Effector memory CD8-positive, alpha-beta T cell (primary cell): Measurements from ENCODE around the gene SMIM35.
"Not testable (repeated sequence)": the region's sequence is repeated elsewhere in the genome, so short reads cannot be mapped to it uniquely, and the experiment has no call there.

ENCODE experiments used
- ATAC-seq: fragments of 150-1000 bp; cut with Tn5 transposase; replicated peaks from 2 replicates; pipeline ENCODE4 v1.10.0; 2021; ENCODE audit warnings: mild to moderate bottlenecking, moderate library complexity
- DNase-seq, 3 experiments: peaks; one replicate each; pipeline ENCODE4 v3.0.0; 2021
- H3K27ac Mint-ChIP-seq, 2 donors: one replicate each; pipeline ENCODE4 v1.8.0; 2022; ENCODE audit warnings: mild to moderate bottlenecking in 2 of 2, mixed read lengths in 2 of 2, moderate library complexity in 2 of 2
- H3K27me3 Mint-ChIP-seq, 2 donors: one replicate each; pipeline ENCODE4 v1.8.0; 2022; ENCODE audit warnings: mixed read lengths in 2 of 2
- H3K36me3 Mint-ChIP-seq: one replicate; pipeline ENCODE4 v1.8.0; 2022; ENCODE audit warnings: mild to moderate bottlenecking, moderate library complexity, mixed read lengths; ENCODE audit not compliant: insufficient read depth
- H3K4me1 Mint-ChIP-seq, 2 donors: one replicate each; pipeline ENCODE4 v1.8.0; 2022; ENCODE audit warnings: low read depth in 2 of 2, mixed read lengths in 2 of 2
- H3K4me3 Mint-ChIP-seq, 2 donors: one replicate each; pipeline ENCODE4 v1.8.0; 2022; ENCODE audit warnings: mild to moderate bottlenecking in 2 of 2, mixed read lengths in 2 of 2, moderate library complexity in 2 of 2
- H3K9me3 Mint-ChIP-seq, 2 donors: one replicate each; pipeline ENCODE4 v1.8.0; 2022; ENCODE audit warnings: mixed read lengths in 2 of 2

The SMIM35 gene

DNA sequence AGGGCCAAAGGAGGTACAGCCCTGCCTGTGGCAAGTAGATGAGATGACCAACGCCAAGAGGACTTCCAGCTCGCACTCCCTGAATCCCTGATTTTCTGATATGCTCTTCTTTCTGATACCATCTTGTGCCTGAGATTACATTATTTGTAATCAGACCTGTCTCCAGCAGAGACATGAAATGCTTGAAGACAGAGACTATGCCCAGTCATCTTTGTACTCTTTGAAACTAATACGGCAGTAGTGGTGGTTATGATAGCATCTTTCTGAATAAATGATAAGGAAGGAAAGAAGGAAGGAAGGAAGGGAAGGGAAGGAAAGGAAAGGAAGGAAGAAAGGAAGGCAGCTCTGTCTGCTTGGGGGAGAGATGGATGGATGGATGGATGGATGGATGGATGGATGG lies 72.7 kb downstream of the SMIM35 start:
- peaks cover 8 to 22% of the 10 kb centered on the region in 2 donors for H3K9me3 Mint-ChIP-seq
- peak overlapping the region; percentile 72 to 91 for H3K27ac Mint-ChIP-seq
- DNase-seq (no peak), ATAC-seq (no peak)
- H3K4me1 Mint-ChIP-seq: peaks cover 75 to 82% of the 10 kb centered on the region in 2 donors
- no peaks in the 10 kb centered on the region for H3K27me3 Mint-ChIP-seq
- H3K36me3 Mint-ChIP-seq: peaks cover 7% of the 10 kb centered on the region
- peak overlapping the region; percentile 8 to 87 for H3K4me3 Mint-ChIP-seq

DNA sequence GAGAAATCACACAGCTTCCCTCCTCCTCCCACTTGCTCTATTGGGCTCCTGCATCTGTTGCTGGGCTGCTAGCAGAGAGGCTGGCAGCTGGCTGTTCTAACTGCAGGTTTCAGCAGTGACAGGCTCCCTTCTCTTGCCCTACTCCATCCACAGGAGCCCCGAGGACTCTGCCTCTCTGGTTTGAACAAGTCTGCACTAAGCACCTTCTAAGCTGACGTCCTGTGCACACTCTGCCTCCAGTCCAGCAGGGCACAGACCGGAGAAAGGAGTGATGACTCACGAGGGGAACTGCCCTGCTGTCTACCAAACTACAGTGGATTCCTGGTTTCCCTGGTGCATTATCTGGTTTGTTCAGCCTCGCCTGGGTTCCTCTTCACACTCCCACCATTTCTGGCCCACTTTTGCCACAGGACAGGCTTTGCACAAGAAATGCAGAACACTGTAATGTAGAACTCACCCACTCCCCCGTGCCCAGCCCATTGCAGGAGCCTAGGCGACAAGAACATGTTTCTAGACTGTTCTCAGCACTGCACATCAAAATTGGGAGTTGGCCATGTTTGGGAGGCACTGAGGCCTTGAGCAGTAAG lies 74.6 kb downstream of the SMIM35 start:
- H3K36me3 Mint-ChIP-seq: peaks cover 15% of the 10 kb centered on the region
- H3K4me3 Mint-ChIP-seq: peak overlapping the region; percentile 35 to 68
- H3K27me3 Mint-ChIP-seq: no peaks in the 10 kb centered on the region
- no peak for DNase-seq
- peaks cover 0 to 9% of the 10 kb centered on the region in 2 donors for H3K9me3 Mint-ChIP-seq
- H3K27ac Mint-ChIP-seq: peak overlapping the region; percentile 72 to 91
- H3K4me1 Mint-ChIP-seq: peaks cover 86 to 87% of the 10 kb centered on the region in 2 donors
- peak; percentile 24 for ATAC-seq

DNA sequence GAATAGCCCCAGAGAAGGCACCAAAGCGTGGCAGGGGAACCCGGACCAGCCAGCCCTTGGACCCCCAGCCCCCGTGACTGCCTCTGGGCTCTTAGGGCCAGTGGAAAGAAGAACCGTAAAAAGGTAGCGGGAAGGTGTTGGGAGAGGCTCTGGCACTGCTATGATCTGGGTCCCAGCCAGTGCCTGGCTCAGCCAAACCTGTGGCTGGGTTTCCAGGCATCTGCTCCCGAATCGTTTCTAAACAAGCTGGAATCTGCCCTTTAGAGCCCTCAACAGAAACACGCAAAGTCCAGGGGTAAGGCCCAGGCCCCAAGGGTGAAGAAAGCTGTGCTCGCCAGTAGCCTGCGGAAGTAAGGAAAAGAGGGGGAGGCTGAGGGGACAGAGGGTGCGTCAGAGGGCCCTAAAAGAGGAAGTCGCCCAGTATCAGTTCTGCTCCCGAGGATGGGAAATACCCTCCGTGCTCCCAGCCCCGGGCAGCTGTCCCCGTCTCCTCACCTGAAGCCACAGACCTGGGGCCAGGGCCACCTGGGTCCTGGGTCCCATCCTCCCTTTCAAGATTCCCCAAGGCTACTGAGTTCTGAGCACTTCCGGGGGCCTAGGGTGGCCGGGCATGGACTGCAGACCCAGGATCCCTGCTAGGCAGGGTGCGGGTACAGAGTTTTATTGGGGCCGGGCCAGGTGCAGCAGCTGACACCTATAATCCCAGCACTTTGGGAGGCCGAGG lies 75.9 kb downstream of the SMIM35 start:
- H3K27ac Mint-ChIP-seq: peak overlapping the region; percentile 90 to 91
- DNase-seq (no peak), ATAC-seq (no peak)

DNA sequence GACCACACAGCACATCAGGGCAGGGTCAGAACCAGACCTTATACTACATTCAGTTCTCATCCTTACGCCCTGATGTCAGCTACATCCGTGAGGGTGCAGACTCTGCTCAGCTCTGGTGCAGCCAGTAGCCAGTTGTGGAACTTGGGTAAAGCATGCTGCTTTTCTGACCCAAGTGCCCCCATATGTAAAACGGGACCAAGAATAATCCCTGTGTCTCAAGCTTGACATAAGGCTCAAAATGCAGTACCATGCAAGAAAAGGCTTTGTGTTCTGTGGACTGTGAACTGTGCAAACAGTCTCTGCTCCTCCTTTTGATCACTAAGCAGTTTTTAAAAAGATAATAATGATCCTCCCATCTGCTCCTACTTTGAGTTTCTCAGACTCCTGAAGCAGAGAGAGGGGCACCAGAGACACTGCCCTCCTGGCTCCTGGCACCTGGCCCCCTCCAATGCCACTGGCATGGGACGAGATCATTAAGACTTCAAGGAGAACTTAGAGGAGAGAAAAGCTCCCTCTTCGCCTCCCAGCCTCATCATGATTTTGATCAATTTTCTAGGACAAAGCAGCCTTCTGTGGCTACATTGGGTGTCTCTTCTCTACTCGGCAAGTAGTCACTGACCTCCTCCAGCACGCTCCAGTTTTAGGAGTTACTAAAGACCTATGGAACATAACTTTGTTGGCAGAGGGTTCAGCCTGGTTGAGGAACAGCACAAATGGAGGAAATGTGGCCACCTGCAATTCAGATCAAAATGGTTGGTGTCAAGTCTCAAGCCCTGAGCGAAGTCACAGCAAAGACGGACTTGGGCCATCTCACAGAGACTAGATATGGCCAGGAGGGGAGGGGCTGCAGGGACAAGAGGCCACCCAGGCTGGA lies 76.7 kb downstream of the SMIM35 start:
- Mint-ChIP-seq H3K4me1 (peaks cover 84 to 86% of the 10 kb centered on the region in 2 donors), H3K36me3 (peaks cover 11% of the 10 kb centered on the region), H3K27me3 (no peaks in the 10 kb centered on the region), H3K4me3 (peak overlapping the region; percentile 36 to 52), H3K27ac (peak overlapping the region; percentile 90 to 91), H3K9me3 (peaks cover 0 to 7% of the 10 kb centered on the region in 2 donors)
- ATAC-seq (no peak), DNase-seq (no peak)

More for the DNA sequence above, 75.9 kb downstream of the SMIM35 start:
- Mint-ChIP-seq H3K4me3 (peak overlapping the region in 1 of 2 donors; percentile 43), H3K27me3 (no peaks in the 10 kb centered on the region), H3K36me3 (peaks cover 15% of the 10 kb centered on the region), H3K9me3 (peaks cover 0 to 7% of the 10 kb centered on the region in 2 donors), H3K4me1 (peaks cover 84 to 86% of the 10 kb centered on the region in 2 donors)

DNA sequence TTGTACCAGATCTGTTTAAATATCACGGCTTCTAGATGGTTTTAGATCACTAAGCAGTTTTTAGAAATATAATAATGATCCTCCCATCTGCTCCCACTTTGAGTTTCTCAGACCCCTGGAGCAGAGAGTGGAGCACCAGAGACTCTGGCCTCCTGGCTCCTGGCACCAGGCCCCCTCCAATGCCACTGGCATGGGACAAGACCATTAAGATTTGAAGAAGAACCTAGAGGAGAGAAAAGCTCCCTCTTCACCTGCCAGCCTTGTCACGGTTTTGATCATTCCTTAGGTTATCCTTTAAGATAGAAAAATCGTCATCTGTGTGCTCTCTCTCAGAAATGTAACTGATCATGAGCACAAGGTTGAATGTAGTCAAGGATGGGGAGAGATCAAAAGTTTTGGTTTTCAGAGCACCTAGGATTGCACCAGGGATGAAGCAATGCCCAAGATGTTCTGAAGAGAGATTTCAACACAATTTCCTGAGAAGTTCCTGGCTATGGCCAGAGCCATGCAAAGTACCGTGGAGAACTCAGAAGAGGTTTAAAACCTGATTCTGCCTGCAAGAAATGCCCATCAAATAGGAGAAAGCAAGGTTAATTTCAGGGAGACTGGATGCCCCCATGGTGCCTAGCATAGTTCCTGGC lies 78.4 kb downstream of the SMIM35 start:
- Mint-ChIP-seq H3K36me3 (peaks cover 11% of the 10 kb centered on the region), H3K4me3 (peak overlapping the region; percentile 76 to 83), H3K27ac (peak overlapping the region; percentile 90 to 95), H3K9me3 (peaks cover 0 to 4% of the 10 kb centered on the region in 2 donors), H3K27me3 (no peaks in the 10 kb centered on the region), H3K4me1 (peaks cover 85 to 90% of the 10 kb centered on the region in 2 donors)
- DNase-seq (no peak), ATAC-seq (no peak)

DNA sequence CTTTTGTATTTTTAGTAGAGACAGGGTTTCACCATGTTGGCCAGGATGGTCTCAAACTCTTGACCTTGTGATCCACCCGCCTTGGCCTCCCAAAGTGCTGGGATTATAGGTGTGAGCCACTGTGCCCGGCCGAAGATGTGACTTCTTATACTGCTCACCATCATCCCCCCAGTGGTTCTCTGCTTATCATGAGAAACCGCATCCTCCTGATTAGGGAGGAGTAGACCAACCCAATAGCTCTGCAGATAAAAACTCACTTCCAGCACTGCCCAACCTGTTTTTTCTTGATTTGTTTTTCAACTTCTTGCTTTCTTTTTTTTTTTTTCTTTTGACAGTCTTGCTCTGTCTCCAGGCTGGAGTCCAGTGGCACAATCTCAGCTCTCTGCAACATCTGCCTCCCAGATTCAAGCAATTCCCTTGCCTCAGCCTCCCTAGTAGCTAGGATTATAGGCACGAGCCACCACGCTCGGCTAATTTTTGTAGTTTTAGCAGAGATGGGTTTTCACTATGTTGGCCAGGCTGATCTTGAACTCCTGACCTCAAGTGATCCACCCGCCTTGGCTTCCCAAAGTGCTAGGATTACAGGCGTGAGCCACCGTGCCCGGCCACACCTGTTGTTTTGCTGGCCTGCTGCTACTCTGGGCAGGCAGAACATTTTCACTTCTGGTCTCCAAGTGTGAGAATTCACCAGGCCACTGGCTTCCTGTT lies 79.0 kb downstream of the SMIM35 start:
- H3K36me3 Mint-ChIP-seq: peaks cover 16% of the 10 kb centered on the region
- H3K4me1 Mint-ChIP-seq: peaks cover 86 to 91% of the 10 kb centered on the region in 2 donors
- peak overlapping the region; percentile 90 to 95 for H3K27ac Mint-ChIP-seq
- ATAC-seq: peak; percentile 79
- DNase-seq: peak in 2 of 3 experiments; percentile 40 to 47
- peak overlapping the region; percentile 76 to 83 for H3K4me3 Mint-ChIP-seq
- H3K9me3 Mint-ChIP-seq, H3K27me3 Mint-ChIP-seq: not testable (repeated sequence)

DNA sequence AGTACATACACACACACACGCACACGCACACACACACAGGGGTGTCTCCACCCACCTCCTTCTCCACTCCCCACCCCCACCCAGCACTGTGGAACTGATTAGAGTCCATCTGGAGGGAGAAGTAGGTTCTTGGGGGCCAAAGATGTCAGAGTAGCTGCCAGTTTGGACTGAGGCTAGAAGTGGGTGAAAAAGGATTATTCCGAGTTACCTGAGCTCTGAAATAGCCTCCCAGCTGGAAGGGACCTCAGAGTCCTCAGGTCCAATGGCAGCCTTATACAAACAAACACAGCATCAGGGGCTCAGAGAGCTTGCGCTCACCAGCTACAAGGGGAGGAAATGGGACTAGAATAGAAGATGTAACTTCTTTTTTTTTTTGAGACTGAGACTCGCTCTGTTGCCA lies 79.7 kb downstream of the SMIM35 start:
- DNase-seq: no peak
- Mint-ChIP-seq H3K27me3 (no peaks in the 10 kb centered on the region), H3K36me3 (peaks cover 20% of the 10 kb centered on the region), H3K4me3 (peak overlapping the region; percentile 76 to 83), H3K4me1 (peaks cover 86 to 92% of the 10 kb centered on the region in 2 donors), H3K27ac (peak overlapping the region; percentile 90 to 95), H3K9me3 (peaks cover 0 to 4% of the 10 kb centered on the region in 2 donors)
- ATAC-seq: peak; percentile 13

DNA sequence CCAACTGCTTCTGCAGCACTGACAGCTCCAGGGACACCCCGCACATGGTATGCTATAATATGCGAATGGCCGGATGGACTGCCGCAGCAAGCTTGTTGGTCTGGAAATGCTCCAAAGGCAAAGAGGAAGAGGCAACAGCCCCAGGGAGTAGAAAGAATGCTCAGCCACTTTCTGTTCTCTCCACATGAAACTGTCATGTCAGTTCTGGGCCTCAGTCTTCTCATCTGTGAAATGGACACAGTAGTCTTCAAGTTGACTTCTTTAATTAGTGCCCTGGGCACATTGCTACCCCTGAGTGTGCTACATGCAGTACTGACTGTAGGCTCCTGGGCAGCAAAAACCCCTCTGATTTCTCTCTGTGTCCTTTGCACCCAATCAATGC lies 80.6 kb downstream of the SMIM35 start:
- DNase-seq: no peak
- peaks cover 87 to 94% of the 10 kb centered on the region in 2 donors for H3K4me1 Mint-ChIP-seq
- H3K27ac Mint-ChIP-seq: peak overlapping the region; percentile 85 to 87
- H3K9me3 Mint-ChIP-seq: peaks cover 0 to 4% of the 10 kb centered on the region in 2 donors
- H3K36me3 Mint-ChIP-seq: peaks cover 28% of the 10 kb centered on the region
- ATAC-seq: no peak
- H3K4me3 Mint-ChIP-seq: peak overlapping the region; percentile 0 to 76
- H3K27me3 Mint-ChIP-seq: no peaks in the 10 kb centered on the region

DNA sequence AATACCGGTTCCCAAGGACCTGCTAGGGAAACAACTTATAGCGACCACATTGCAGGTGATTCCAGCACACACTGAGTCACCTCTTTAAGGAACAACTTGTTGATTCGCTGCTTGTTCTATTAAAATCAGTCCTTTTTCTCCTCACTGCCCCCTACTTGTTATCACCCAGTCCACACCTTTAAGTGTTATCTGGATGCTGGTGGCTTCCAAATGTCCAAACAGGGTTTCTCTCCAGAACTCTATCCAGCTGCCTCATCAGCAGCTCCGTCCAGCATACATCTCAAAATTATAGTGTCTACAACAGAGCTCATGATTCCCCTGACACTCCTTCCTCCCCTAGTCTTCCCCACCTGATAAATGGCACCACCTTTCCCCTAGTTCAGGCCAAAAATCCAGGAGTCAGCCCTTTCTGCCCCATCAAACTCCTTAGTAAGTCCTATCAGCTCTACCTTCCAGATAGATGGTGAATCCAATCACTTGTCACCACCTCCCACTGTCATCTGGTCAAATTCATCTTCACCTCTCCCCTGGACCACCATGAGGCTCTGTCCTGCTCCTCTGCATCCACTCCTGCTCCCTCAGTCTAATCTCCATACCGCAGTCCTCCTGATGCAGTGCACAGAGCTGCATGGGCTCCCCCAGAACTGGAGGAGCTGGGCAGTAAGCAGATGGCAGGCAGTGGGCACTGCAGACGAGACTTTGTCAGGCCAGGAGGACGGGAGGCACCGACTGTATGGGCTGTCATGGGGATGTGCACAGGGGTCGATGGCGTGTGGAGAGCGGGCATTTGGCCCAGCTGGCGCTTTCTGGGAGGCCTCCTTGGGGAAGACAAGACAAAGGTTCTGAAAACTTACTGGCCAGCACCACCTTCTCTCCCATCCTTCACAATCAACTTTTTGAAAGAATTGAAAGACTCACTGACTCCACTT lies 81.3 kb downstream of the SMIM35 start:
- Mint-ChIP-seq H3K4me1 (peaks cover 88 to 95% of the 10 kb centered on the region in 2 donors), H3K27ac (peak overlapping the region; percentile 85 to 87), H3K36me3 (peaks cover 35% of the 10 kb centered on the region), H3K4me3 (peak overlapping the region; percentile 0 to 49), H3K27me3 (no peaks in the 10 kb centered on the region), H3K9me3 (peaks cover 0 to 4% of the 10 kb centered on the region in 2 donors)
- DNase-seq: no peak
- ATAC-seq: no peak

DNA sequence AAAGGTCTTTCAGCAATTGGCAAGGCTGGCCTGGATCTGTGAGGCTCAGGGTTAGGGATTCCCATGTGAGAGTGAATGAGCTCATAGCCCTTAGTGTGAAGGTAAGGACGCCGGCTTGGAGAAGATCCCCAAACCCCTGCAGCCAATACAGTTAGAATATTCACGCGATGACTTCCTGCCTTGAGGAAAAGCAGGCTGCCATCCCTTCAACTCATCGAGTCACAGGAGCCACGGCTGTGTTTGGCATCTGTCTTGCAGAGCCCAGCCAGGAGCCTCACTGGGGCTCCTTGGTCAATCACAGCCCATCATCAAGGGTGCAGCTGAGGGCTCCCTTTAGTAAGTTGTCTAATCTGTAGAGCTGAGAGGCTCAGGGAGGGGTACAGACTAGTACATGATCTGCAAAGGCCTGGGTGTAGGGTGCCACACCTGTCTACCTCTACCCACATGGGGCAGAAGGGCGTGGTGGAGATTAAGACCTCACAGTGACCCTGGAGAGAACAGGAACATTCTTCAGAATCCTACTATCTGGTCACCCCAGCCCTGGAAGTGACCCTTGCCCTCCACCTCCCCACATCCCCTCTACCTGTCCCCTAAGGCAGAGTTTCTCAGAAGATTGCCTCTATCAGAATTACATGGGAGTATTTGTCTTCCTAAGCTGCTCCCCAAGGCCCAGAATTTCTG lies 82.1 kb downstream of the SMIM35 start:
- Mint-ChIP-seq H3K4me3 (peak overlapping the region in 1 of 2 donors; percentile 74), H3K9me3 (peaks cover 0 to 4% of the 10 kb centered on the region in 2 donors), H3K4me1 (peaks cover 91 to 97% of the 10 kb centered on the region in 2 donors), H3K36me3 (peaks cover 42% of the 10 kb centered on the region), H3K27ac (peak overlapping the region; percentile 87 to 92), H3K27me3 (no peaks in the 10 kb centered on the region)
- ATAC-seq: no peak
- DNase-seq: no peak

DNA sequence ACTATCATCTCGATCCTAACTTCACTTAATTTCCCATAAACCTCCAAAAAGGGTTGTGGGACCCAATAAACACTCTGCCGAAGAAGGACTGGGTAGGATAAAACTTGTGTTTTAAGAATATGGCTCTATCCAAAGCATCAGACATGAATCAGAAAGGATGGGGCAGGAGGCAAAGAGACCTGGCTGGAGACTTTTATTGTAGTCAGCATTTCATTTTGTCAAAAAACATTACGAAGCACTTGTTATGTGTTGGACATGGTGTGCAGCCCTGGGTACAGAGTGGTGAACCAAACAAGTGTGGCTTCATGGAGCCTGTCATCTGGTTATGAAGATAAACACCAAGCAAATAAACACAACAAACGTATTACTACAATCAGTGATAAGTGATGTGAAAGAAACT lies 83.3 kb downstream of the SMIM35 start:
- Mint-ChIP-seq H3K27me3 (no peaks in the 10 kb centered on the region), H3K4me1 (peaks cover 93 to 94% of the 10 kb centered on the region in 2 donors), H3K36me3 (peaks cover 54% of the 10 kb centered on the region), H3K4me3 (peak overlapping the region; percentile 61 to 74), H3K27ac (peak overlapping the region; percentile 87 to 92), H3K9me3 (peaks cover 0 to 4% of the 10 kb centered on the region in 2 donors)
- ATAC-seq (no peak), DNase-seq (no peak)
